ENCODE data around the gene NAPSA. TPM values are rescaled to one million over a fixed set of nuclear protein-coding genes. Genes with fewer than 3 reads are reported as not detected.

NAPSA gene
- polyA plus RNA-seq, 4 donors = 9.0 to 11.0 (median 10.0) TPM

GRCh38 chr19:50320051-50320450, 45.4 kb downstream of the NAPSA start:
- no peak for DNase-seq (ENCODE audit: low read depth in 4 of 4, low spot score in 2 of 4)

GRCh38 chr19:50319156-50319555, 46.3 kb downstream of the NAPSA start:
- DNase-seq (ENCODE audit: low read depth in 4 of 4, low spot score in 2 of 4) = no peak

- DNase-seq (ENCODE audit: low read depth in 4 of 4, low spot score in 2 of 4) = no peak
Observed at GRCh38 chr19:50318438-50318837, 47.0 kb downstream of the NAPSA start.

- DNase-seq (ENCODE audit: low read depth in 4 of 4, low spot score in 2 of 4) = no peak
Observed at GRCh38 chr19:50317115-50317514, 48.3 kb downstream of the NAPSA start.

GRCh38 chr19:50315773-50316448, 49.5 kb downstream of the NAPSA start:
- DNase-seq (ENCODE audit: low read depth in 4 of 4, low spot score in 2 of 4) = no peak

GRCh38 chr19:50314724-50315708, 50.4 kb downstream of the NAPSA start:
- no peak for DNase-seq (ENCODE audit: low read depth in 4 of 4, low spot score in 2 of 4)

- DNase-seq (ENCODE audit: low read depth in 4 of 4, low spot score in 2 of 4) = no peak
Observed at GRCh38 chr19:50313812-50314536, 51.5 kb downstream of the NAPSA start.

- no peak for DNase-seq (ENCODE audit: low read depth in 4 of 4, low spot score in 2 of 4)
Observed at GRCh38 chr19:50312967-50313811, 52.2 kb downstream of the NAPSA start.

- DNase-seq (ENCODE audit: low read depth in 4 of 4, low spot score in 2 of 4) = no peak
Observed at GRCh38 chr19:50311723-50312635, 53.5 kb downstream of the NAPSA start.

- DNase-seq (ENCODE audit: low read depth in 4 of 4, low spot score in 2 of 4) = no peak
Observed at GRCh38 chr19:50310759-50311465, 54.5 kb downstream of the NAPSA start.

GRCh38 chr19:50309396-50310125, 55.9 kb downstream of the NAPSA start:
- DNase-seq (ENCODE audit: low read depth in 4 of 4, low spot score in 2 of 4) = no peak

GRCh38 chr19:50308991-50309390, 56.4 kb downstream of the NAPSA start:
- no peak for DNase-seq (ENCODE audit: low read depth in 4 of 4, low spot score in 2 of 4)

Other genes starting within 250 kb of the NAPSA start
- gene IZUMO2, start 202.4 kb downstream of the NAPSA start, polyA plus RNA-seq (ENCODE audit: insufficient read length in 4 of 4) = under 1 TPM; 0.16 to 0.57 (median 0.23) TPM
- gene MYH14, start 162.0 kb downstream of the NAPSA start, polyA plus RNA-seq (ENCODE audit: insufficient read length in 4 of 4) = 10 to 100 TPM; 20.0 to 31.9 (median 25.0) TPM
- gene KCNC3, start 36.3 kb downstream of the NAPSA start, polyA plus RNA-seq (ENCODE audit: insufficient read length in 4 of 4) = 10 to 100 TPM; 25.0 to 82.0 (median 48.5) TPM
- gene NR1H2, start 10.8 kb upstream of the NAPSA start, polyA plus RNA-seq (ENCODE audit: insufficient read length in 4 of 4) = 10 to 100 TPM; 28.9 to 45.4 (median 40.2) TPM
- 10 to 100 TPM; 16.5 to 40.5 (median 33.7) TPM for gene POLD1, start 18.7 kb upstream of the NAPSA start, polyA plus RNA-seq (ENCODE audit: insufficient read length in 4 of 4)
- gene SPIB, start 53.3 kb upstream of the NAPSA start, polyA plus RNA-seq (ENCODE audit: insufficient read length in 4 of 4) = 1 to 10 TPM in 2 of 4 donors, under 1 TPM in 2; 0.46 to 1.3 (median 0.90) TPM
- 1 to 10 TPM in 3 of 4 donors, under 1 TPM in 1; 0.86 to 1.9 (median 1.2) TPM for gene MYBPC2, start 67.3 kb upstream of the NAPSA start, polyA plus RNA-seq (ENCODE audit: insufficient read length in 4 of 4)
- 100 to 1,000 TPM; 109 to 209 (median 150) TPM for gene EMC10, start 110.9 kb upstream of the NAPSA start, polyA plus RNA-seq (ENCODE audit: insufficient read length in 4 of 4)
- 10 to 100 TPM in 2 of 4 donors, 1 to 10 TPM in 2; 6.6 to 12.4 (median 9.5) TPM for gene GARIN5A, start 111.2 kb upstream of the NAPSA start, polyA plus RNA-seq (ENCODE audit: insufficient read length in 4 of 4)
- gene JOSD2, start 145.6 kb upstream of the NAPSA start, polyA plus RNA-seq (ENCODE audit: insufficient read length in 4 of 4) = 10 to 100 TPM in 3 of 4 donors, 1 to 10 TPM in 1; 8.9 to 20.2 (median 15.2) TPM
- gene ASPDH, start 148.3 kb upstream of the NAPSA start, polyA plus RNA-seq (ENCODE audit: insufficient read length in 4 of 4) = 10 to 100 TPM in 2 of 4 donors, 1 to 10 TPM in 2; 7.2 to 13.3 (median 10.6) TPM
- 10 to 100 TPM; 15.0 to 27.1 (median 22.9) TPM for gene LRRC4B, start 202.8 kb upstream of the NAPSA start, polyA plus RNA-seq (ENCODE audit: insufficient read length in 4 of 4)

All from left renal cortex interstitium (tissue), 4 donors.